GM18505 (cell line): ENCODE results near the gene COL4A6.

Experiments
- ATAC-seq: cut with Tn5 transposase; IDR thresholded peaks from one replicate; pipeline ENCODE4 v1.9.1; 2021; ENCODE audit not compliant: unreplicated experiment
- POLR2A ChIP-seq: IDR thresholded peaks from 4 replicates; pipeline ENCODE4 v1.6.1; 2011; ENCODE audit warnings: borderline replicate concordance; ENCODE audit not compliant: insufficient read depth, insufficient read length; ENCODE audit errors: extremely low read depth

Gene COL4A6

GRCh38 chrX:108138814-108139702 is 299.2 kb downstream of the COL4A6 start:
- ATAC-seq: no peak
- no peak for TF ChIP-seq POLR2A

GRCh38 chrX:108134724-108135123 is 303.5 kb downstream of the COL4A6 start:
- no peak for TF ChIP-seq POLR2A
- no peak for ATAC-seq

- ATAC-seq: no peak
- TF ChIP-seq POLR2A: no peak
Measured at GRCh38 chrX:108132876-108133275, 305.3 kb downstream of the COL4A6 start.

GRCh38 chrX:108132034-108132433 is 306.2 kb downstream of the COL4A6 start:
- no peak for ATAC-seq
- TF ChIP-seq POLR2A: no peak

- no peak for ATAC-seq
- no peak for TF ChIP-seq POLR2A
Measured at GRCh38 chrX:108131471-108131870, 306.8 kb downstream of the COL4A6 start.

- no peak for TF ChIP-seq POLR2A
Measured at GRCh38 chrX:108130889-108131288, 307.3 kb downstream of the COL4A6 start.

GRCh38 chrX:108127152-108127551 is 311.1 kb downstream of the COL4A6 start:
- no peak for ATAC-seq
- TF ChIP-seq POLR2A: no peak

More at GRCh38 chrX:108130889-108131288, 307.3 kb downstream of the COL4A6 start:
- no peak for ATAC-seq

- ATAC-seq: no peak
- no peak for TF ChIP-seq POLR2A
Measured at GRCh38 chrX:108126661-108127060, 311.6 kb downstream of the COL4A6 start.

- TF ChIP-seq POLR2A: no peak
- ATAC-seq: no peak
Measured at GRCh38 chrX:108123591-108124366, 314.4 kb downstream of the COL4A6 start.

- no peak for TF ChIP-seq POLR2A
- ATAC-seq: no peak
Measured at GRCh38 chrX:108122748-108123147, 315.5 kb downstream of the COL4A6 start.

GRCh38 chrX:108121291-108121690 is 316.9 kb downstream of the COL4A6 start:
- TF ChIP-seq POLR2A: no peak
- ATAC-seq: no peak

- ATAC-seq: no peak
- TF ChIP-seq POLR2A: no peak
Measured at GRCh38 chrX:108117988-108118387, 320.2 kb downstream of the COL4A6 start.

GRCh38 chrX:108114541-108114940 is 323.7 kb downstream of the COL4A6 start:
- no peak for TF ChIP-seq POLR2A
- ATAC-seq: no peak
